PC-3 (cell line): ENCODE results near the gene TMC7. TPM values are rescaled to one million over a fixed set of nuclear protein-coding genes. Genes with fewer than 3 reads are reported as not detected.

Experiments used
- ATAC-seq: fragments of 200-7000 bp; cut with Tn5 transposase; 2 replicates; pipeline ENCODE4 v1.9.1; 2020; ENCODE audit warnings: mild to moderate bottlenecking, moderate library complexity
- BruUV-seq: library from RNA; stranded (reverse); fragments of 400-500 nt; replicated peaks from 2 replicates; lab custom pipeline; 2021; lab: Mats Ljungman, UMichigan
- CTCF ChIA-PET: fragments of 300-600 bp; sonication (Branson Sonifier 250); formaldehyde crosslinking; loops from one replicate; lab custom pipeline; 2022; ENCODE audit warnings: antibody characterized with exemption; lab: Charles Lee
- POLR2A ChIA-PET: fragments of 300-600 bp; sonication (Branson Sonifier 250); formaldehyde crosslinking; loops from one replicate; lab custom pipeline; 2022; ENCODE audit warnings: antibody characterized with exemption; ENCODE audit not compliant: unreplicated experiment; lab: Charles Lee
- DNase-seq: peaks from one replicate; pipeline ENCODE4 v3.0.0-alpha.2; 2015
- H2AFZ ChIP-seq: fragments of 300-600 bp; sonication (generic); 2 replicates; pipeline ENCODE4 v1.6.0; 2016; ENCODE audit warnings: antibody characterized with exemption, low read length
- H3F3A ChIP-seq: fragments of 300-600 bp; sonication (generic); one replicate; pipeline ENCODE4 v1.6.0; 2017; ENCODE audit warnings: antibody characterized with exemption, low read length, control low read depth, mild to moderate bottlenecking; ENCODE audit not compliant: unreplicated experiment
- H3K27ac ChIP-seq: fragments of 300-600 bp; sonication (generic); 2 replicates; pipeline ENCODE4 v1.5.1; 2016; ENCODE audit warnings: mild to moderate bottlenecking, low read length
- H3K27me3 ChIP-seq: fragments of 300-600 bp; sonication (generic); 2 replicates; pipeline ENCODE4 v1.6.1; 2016; ENCODE audit warnings: low read length, mixed read lengths
- H3K36me3 ChIP-seq: fragments of 300-600 bp; sonication (generic); 2 replicates; pipeline ENCODE4 v1.6.1; 2016; ENCODE audit warnings: low read depth, mixed run types, low read length, mixed read lengths
- H3K4me1 ChIP-seq: fragments of 300-600 bp; sonication (generic); 2 replicates; pipeline ENCODE4 v1.5.1; 2016; ENCODE audit warnings: low read length; ENCODE audit not compliant: insufficient read depth
- H3K4me2 ChIP-seq: fragments of 300-600 bp; sonication (generic); 2 replicates; pipeline ENCODE4 v1.6.0; 2016; ENCODE audit warnings: low read length
- H3K4me3 ChIP-seq: fragments of 300-600 bp; sonication (generic); 2 replicates; pipeline ENCODE4 v1.5.1; 2016; ENCODE audit warnings: mild to moderate bottlenecking, low read length, mixed read lengths
- H3K79me2 ChIP-seq: fragments of 300-600 bp; sonication (generic); 2 replicates; pipeline ENCODE4 v1.6.1; 2017; ENCODE audit warnings: low read length, mixed read lengths
- H3K9ac ChIP-seq: fragments of 300-600 bp; sonication (generic); 2 replicates; pipeline ENCODE4 v1.6.0; 2016; ENCODE audit warnings: mild to moderate bottlenecking, low read length
- H3K9me2 ChIP-seq: fragments of 300-600 bp; sonication (generic); replicated peaks from 2 replicates; pipeline ENCODE4 v1.6.1; 2016; ENCODE audit warnings: mixed run types, low read length, mixed read lengths
- H3K9me3 ChIP-seq: fragments of 300-600 bp; sonication (generic); 2 replicates; pipeline ENCODE4 v1.6.1; 2016; ENCODE audit warnings: low read length, mixed read lengths
- H4K20me1 ChIP-seq: fragments of 300-600 bp; sonication (generic); 2 replicates; pipeline ENCODE4 v1.6.1; 2016; ENCODE audit warnings: low read length, mixed read lengths
- CTCF ChIP-seq: fragments of 300-600 bp; sonication (generic); conservative IDR thresholded peaks from 2 replicates; pipeline ENCODE4 v1.5.1; 2017; ENCODE audit warnings: antibody characterized with exemption, low read depth, mild to moderate bottlenecking, low read length
- EZH2 ChIP-seq: fragments of 300-600 bp; sonication (generic); IDR thresholded peaks from one replicate; pipeline ENCODE4 v1.6.1; 2017; ENCODE audit warnings: antibody characterized with exemption, mild to moderate bottlenecking, low read length; ENCODE audit not compliant: unreplicated experiment
- EZH2phosphoT487 ChIP-seq: fragments of 300-600 bp; sonication (generic); IDR thresholded peaks from 2 replicates; pipeline ENCODE4 v1.6.1; 2018; ENCODE audit warnings: mild to moderate bottlenecking, antibody characterized with exemption, low read length, borderline replicate concordance
- intact Hi-C: fragments of 100-400 bp; cut with micrococcal nuclease; formaldehyde crosslinking; loops from 2 replicates; pipeline ENCODE4 v1.9.0; 2023
- total RNA-seq: library from RNA; depleted of rRNA; stranded (reverse); fragments of >200 nt; gene quantifications from 2 replicates; pipeline ENCODE4 v1.2.3, GENCODE V29; 2014

Gene TMC7
- total RNA-seq, 1 experiment from 2014 or later, result 5.3 TPM

DNA sequence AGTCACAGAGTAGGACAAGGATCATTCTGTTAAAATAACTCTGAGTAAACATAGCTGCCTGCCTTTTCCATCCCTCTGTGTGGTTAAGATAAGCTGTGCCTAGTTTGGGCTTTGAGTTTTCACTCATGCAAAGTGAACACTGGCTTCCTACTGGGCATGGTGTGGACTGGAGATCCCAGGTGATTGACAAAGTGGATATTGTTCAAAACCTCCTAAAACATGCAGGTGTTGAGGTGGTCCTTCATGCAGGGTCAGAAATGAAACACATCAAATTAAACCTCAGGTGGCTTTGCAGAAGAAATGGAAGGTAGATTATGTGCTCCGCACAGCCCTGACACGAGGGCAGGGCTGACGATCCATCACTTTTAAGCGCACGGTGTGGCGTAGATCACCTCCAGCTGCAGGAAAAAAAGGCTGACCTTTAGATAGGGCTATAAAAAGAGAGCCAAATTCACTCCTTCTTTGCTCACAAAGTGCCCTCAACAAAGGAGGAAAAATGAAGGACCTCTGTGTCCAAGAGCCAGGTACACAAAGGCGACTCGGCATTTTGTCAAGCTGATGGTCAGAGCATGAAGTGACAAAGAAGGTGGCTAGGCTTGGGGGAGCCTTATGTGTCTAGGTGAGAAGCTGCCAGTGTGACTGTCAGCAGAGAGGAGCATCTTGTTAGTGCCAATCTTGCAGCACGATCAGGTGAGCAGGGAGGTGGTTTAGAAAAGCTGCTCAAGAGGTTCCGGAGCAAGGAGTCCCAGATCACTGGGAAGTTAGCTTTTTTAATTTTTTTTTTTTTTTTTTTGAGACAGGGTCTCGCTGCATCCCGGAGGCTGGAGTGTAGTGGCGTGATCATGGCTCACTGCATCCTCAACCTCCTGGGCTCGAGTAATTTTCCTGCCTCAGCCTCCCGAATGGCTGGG is 110.2 kb downstream of the TMC7 start:
- no peaks in the 10 kb centered on the region for H3F3A ChIP-seq
- H3K9ac ChIP-seq, result no peak overlapping the region
- H3K4me2 ChIP-seq, result peak overlapping the region; percentile 34; the same call in 1 of the 2 replicates
- no peak for DNase-seq
- no peak for ATAC-seq
- ChIA-PET CTCF (no interaction called here), POLR2A (no interaction called here)
- TF ChIP-seq EZH2phosphoT487 (no peak), EZH2 (no peak), CTCF (no peak)
- no peaks in the 10 kb centered on the region for H3K79me2 ChIP-seq
- no TSS peak for BruUV-seq
- H3K9me2 ChIP-seq, result no peaks in the 10 kb centered on the region
- no peaks in the 10 kb centered on the region for H3K9me3 ChIP-seq
- H4K20me1 ChIP-seq, result no peaks in the 10 kb centered on the region
- intact Hi-C loops, result no loop called here
- H3K4me1 ChIP-seq, result peaks cover 44% of the 10 kb centered on the region
- no peaks in the 10 kb centered on the region for H3K36me3 ChIP-seq
- H3K4me3 ChIP-seq, result no peak overlapping the region
- no peaks in the 10 kb centered on the region for H3K27me3 ChIP-seq
- 0 out of 2 replicates have a peak overlapping the region, but pooled peaks have one; percentile 4 for H3K27ac ChIP-seq
- H2AFZ ChIP-seq, result no peak overlapping the region

GRCh38 chr16:19094542-19095365 is 111.0 kb downstream of the TMC7 start:
- H3K4me2 ChIP-seq, result peak overlapping the region; percentile 39; the same call in 1 of the 2 replicates
- H3K4me1 ChIP-seq, result peaks cover 44% of the 10 kb centered on the region
- POLR2A ChIA-PET, result no interaction called here

More at GRCh38 chr16:19094542-19095365, 111.0 kb downstream of the TMC7 start:
- no peaks in the 10 kb centered on the region for H3K36me3 ChIP-seq
- no peaks in the 10 kb centered on the region for H3F3A ChIP-seq
- peak overlapping the region; percentile 81 for H3K27ac ChIP-seq
- no peaks in the 10 kb centered on the region for H3K79me2 ChIP-seq
- H4K20me1 ChIP-seq, result no peaks in the 10 kb centered on the region
- no peak overlapping the region for H3K4me3 ChIP-seq
- CTCF ChIA-PET, result no interaction called here
- no peaks in the 10 kb centered on the region for H3K9me2 ChIP-seq
- peak; percentile 66 for DNase-seq
- no TSS peak for BruUV-seq
- H3K27me3 ChIP-seq, result no peaks in the 10 kb centered on the region
- ATAC-seq, result peak; percentile 39
- TF ChIP-seq EZH2 (no peak), CTCF (peak; percentile 24; the same call in 1 of the 2 replicates), EZH2phosphoT487 (no peak)
- intact Hi-C loops, result no loop called here
- no peak overlapping the region for H2AFZ ChIP-seq
- H3K9ac ChIP-seq, result peak overlapping the region; percentile 56
- no peaks in the 10 kb centered on the region for H3K9me3 ChIP-seq
